ENCODE measurements around the gene GARNL3.

GARNL3 gene

GRCh38 chr9:127389381-127390247 is 125.0 kb downstream of the GARNL3 start:
- no peak for DNase-seq

GRCh38 chr9:127390248-127390545 is 125.6 kb downstream of the GARNL3 start:
- DNase-seq = no peak

GRCh38 chr9:127390563-127390962 is 126.0 kb downstream of the GARNL3 start:
- DNase-seq = no peak

DNA sequence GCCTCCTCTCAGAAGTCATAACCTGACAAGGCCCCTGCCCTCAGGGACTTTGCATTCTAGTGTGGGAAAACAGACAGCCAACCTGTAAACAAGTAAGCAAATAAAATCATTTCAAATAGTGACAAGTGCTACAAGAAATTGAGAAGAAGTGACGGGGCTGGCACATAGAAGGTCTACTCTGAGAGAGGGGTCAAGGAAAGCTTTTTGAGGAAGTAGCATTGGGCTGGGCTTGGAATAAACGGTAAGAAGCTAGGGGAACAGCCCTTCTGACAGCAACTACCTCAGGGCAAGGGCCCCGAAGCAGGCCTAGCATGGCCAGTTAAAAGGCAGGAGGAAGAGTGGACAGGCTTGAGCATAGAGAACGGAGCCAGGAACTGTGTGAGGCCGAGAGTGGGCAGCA is 127.6 kb downstream of the GARNL3 start:
- no peak for DNase-seq

- no peak for DNase-seq
These were observed 128.4 kb downstream of the GARNL3 start for GRCh38 chr9:127392976-127393375.

GRCh38 chr9:127393645-127394044 is 129.1 kb downstream of the GARNL3 start:
- DNase-seq = no peak

DNA sequence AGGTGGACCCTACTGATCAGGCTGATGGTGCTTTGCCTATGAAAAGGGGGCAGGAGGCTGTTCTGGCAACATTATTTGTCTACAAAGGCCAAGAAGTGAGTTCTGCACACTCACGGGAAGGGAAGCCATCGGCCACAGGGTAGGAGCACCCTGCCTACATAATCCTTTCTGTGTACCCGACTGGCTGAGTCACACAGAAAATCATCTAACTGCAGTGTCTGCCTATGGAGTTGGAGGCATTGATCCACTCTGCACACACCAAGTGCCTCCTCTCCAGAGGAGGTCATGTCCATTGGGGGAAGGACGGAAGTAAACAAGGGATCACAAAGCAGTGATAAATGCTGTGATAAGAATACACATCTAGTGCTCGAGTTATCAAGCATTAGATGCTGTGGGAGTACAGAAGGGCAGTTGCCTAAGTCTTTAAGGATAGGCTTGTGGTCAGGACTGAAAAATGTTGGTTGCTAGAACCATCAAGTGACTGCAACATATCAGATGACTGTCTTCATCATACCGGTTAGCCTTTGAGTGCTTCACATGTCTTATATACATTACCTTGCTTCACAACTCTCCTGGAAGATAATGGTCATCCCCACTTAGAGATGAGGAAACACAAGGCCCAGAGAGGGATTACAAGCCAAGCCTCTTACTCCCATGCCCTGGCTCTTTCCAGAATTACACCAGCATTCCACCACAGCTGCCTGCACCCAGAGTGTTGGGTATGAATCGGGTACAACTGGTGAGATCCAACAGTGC is 131.1 kb downstream of the GARNL3 start:
- no peak for DNase-seq

- DNase-seq = no peak
These were observed 131.8 kb downstream of the GARNL3 start for GRCh38 chr9:127396253-127396807.

DNA sequence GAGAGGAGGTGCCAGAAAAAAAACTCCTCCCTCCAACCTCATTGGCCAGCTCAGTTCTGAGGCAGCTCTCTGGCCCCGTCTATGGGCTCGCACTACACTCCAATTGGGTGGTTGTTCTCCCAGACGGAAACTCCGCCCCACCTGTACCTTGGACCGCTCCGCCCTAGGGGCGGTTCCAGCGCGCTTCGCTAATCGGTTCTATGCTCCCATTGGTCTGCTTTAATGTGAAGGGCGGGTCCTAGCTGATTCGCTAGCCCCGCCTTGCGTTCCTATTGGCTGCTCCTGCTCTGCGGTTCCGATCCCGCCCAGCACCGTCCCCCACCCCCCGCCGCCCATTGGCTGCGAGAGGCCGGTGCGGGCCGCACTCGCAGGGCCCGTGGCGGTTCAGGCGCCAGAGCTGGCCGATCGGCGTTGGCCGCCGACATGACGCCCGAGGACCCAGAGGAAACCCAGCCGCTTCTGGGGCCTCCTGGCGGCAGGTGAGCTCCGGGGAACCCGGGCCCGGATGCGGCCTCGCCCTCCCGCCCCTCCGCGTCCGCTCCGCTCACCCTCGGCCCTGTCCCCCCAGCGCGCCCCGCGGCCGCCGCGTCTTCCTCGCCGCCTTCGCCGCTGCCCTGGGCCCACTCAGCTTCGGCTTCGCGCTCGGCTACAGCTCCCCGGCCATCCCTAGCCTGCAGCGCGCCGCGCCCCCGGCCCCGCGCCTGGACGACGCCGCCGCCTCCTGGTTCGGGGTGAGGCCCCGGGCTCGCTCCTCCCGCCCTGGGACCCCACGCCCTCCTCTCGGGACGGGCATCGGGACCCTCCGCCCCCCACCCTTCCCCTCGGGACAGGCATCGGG is 132.5 kb downstream of the GARNL3 start, which contains the start of gene SLC2A8:
TSS of gene SLC2A8 (plus strand) at position 362 of the 838 bp plus-strand sequence. CDS start at position 424, 62 bp downstream.
- peak; percentile 67 for DNase-seq

DNA sequence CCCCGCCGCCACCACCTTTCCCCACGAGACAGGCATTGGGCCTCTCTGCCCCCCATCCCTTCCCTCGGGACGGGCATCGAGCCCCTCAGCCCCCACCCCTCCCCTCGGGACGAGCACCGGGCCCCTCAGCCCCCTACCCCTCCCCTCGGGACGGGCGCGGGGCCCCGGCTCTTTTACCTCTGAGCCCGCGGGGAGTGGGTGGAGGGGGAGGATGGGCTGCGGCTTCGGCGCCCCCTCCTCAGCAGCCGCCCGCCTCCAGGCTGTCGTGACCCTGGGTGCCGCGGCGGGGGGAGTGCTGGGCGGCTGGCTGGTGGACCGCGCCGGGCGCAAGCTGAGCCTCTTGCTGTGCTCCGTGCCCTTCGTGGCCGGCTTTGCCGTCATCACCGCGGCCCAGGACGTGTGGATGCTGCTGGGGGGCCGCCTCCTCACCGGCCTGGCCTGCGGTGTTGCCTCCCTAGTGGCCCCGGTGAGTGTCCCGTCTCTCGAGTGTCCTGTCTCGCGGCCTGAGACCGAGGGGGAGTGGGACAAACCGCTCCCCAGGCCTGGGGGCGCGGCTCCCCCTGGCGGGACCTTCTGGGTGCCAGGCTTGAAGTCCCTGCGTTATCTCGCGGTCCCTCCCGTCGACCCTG is 133.2 kb downstream of the GARNL3 start:
- peak; percentile 33 for DNase-seq

DNA sequence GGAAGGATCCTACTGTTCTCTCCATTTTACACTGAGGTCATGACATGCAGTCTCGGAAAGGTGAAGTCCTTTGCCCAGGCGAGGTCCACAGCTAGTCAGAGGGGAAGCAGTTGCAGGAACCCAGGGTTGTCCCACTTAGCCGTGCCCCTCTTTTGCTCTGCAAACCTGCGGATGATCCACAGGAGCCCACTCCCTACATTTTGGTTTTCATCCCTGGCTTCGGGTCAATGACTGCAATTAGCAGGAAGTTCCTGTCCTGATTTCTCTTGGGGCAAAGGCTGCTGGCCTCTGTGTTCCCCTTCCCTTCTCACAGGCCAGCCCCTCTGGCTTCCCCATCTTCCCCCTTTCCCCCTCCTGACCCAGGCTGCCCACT is 133.7 kb downstream of the GARNL3 start:
- no peak for DNase-seq

DNA sequence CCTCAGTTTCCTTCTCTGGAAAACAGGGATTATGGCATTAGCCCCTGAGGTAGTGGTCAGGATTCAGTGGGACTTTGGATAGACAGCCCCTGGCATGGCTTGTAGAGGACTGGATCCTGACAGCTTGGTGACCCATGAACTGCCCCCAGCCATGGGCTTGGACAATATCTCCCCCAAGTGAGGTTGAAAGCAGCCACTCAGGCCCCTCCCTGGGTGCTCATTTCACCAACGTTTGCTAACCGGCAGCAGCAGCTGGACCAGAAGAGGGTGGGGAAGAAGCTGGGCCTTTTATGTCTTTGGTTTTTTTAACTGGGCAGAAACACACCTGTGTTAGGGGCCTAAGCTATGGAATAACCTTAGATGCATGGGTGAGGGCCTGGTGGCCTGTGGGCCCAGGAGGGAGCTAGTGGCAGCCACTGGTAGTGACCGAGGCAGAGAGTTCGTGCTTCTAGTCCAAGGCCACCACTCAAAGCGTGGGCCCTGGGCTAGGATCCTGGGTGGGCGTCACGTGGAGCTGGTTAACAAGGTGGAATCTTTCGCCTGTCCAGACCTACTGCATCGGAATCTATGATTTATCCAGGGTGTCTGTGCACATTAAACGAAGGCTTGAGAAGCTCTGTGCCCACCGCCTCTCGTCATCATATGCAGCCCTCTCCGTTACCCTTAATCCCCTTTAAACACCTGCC is 134.3 kb downstream of the GARNL3 start:
- DNase-seq = no peak

DNA sequence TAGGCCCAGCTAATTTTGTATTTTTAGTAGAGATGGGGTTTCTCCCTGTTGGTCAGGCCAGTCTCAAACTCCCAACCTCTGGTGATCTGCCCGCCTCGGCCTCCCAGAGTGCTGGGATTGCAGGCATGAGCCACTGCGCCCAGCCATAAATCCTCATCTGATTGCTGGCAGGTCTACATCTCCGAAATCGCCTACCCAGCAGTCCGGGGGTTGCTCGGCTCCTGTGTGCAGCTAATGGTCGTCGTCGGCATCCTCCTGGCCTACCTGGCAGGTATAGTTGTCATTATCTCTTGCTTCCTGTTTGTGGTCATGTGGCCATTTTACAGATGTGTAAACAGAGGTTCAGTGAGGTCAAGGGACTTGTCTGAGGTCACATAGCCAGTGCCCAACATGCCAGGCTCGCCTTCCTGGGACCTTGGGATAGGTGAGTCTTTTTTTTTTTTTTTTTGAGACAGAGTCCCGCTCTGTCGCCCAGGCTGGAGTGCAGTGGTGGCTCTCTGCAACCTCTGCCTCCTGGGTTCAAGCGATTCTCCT is 135.2 kb downstream of the GARNL3 start:
- no peak for DNase-seq

- no peak for DNase-seq
These were observed 138.0 kb downstream of the GARNL3 start for GRCh38 chr9:127402401-127403090.

GRCh38 chr9:127403507-127404192 is 139.1 kb downstream of the GARNL3 start:
- DNase-seq = no peak

- DNase-seq = no peak
These were observed 140.1 kb downstream of the GARNL3 start for GRCh38 chr9:127404631-127405030.

GRCh38 chr9:127405344-127406125 is 141.0 kb downstream of the GARNL3 start:
- no peak for DNase-seq

DNA sequence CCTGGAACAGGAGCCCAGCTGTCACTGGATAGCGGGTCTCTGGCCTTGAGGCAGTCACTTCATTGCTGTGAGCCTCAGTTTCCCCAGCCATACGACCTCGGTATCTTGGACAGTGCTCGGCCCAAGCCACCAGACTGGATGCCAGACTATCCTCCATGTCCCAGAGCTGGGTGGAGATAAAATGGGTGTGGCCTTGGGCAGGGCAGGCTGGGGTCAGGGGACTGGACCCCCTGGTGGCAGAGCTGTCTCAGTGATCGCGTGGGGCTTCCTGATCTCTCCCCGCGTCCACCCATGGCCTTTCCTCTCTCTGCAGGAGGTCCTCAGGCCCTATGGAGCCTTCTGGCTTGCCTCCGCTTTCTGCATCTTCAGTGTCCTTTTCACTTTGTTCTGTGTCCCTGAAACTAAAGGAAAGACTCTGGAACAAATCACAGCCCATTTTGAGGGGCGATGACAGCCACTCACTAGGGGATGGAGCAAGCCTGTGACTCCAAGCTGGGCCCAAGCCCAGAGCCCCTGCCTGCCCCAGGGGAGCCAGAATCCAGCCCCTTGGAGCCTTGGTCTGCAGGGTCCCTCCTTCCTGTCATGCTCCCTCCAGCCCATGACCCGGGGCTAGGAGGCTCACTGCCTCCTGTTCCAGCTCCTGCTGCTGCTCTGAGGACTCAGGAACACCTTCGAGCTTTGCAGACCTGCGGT is 142.4 kb downstream of the GARNL3 start:
- no peak for DNase-seq

- no peak for DNase-seq
These were observed 142.9 kb downstream of the GARNL3 start for GRCh38 chr9:127407492-127407843.
